Ammon's horn (tissue), 1 donor: ENCODE measurements around the gene MBOAT2.
A peak's percentile ranks its signal among the peaks of the same experiment; 100 is the strongest.

ENCODE experiments used
- DNase-seq: peaks from one replicate; pipeline ENCODE4 v3.0.0-alpha.2; 2016; ENCODE audit warnings: low spot score

MBOAT2 gene

DNA sequence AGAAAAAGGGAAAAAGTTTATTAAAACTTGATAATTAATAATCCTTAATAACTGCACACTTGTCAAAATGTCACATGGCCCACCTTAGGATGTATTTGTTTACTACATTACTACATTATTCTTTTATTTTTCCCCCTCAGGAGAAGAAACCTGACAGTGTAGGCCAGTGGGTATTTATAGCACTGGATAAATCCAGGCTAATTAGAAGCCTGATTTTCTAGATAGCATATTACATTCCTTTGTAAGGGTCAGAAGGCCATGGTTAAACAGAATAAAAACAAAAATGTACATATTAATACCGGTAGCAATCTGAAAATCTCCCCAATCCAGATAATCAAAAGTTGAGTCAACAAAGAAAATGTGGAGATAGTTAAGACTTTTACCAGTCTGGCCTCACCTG lies 144.6 kb downstream of the MBOAT2 start:
- no peak for DNase-seq

GRCh38 chr2:8858264-8858663 lies 145.2 kb downstream of the MBOAT2 start:
- no peak for DNase-seq

- DNase-seq: no peak
Measured at GRCh38 chr2:8857709-8858108, 145.8 kb downstream of the MBOAT2 start.

- no peak for DNase-seq
Measured at GRCh38 chr2:8856176-8856575, 147.3 kb downstream of the MBOAT2 start.

DNA sequence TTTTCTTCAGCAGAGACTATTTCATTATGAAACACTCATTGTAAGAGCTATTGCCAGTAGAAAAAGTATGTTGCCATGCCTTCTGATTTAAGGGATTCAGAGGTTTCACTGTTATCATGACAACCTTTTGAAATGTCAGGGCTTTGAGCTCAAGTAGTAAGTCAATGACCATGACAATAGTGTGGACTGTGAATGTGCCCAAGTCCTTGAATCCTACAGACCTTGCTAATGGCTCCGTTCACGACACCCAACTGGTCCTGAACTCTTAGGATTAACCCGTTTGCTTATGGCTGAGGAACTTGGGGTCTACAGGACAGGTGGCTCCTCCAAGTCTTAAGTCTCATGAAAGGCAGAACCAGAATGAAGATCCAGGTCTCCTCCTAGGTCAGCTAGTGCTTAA lies 148.5 kb downstream of the MBOAT2 start:
- DNase-seq: no peak

GRCh38 chr2:8853426-8853825 lies 150.1 kb downstream of the MBOAT2 start:
- DNase-seq: no peak

DNA sequence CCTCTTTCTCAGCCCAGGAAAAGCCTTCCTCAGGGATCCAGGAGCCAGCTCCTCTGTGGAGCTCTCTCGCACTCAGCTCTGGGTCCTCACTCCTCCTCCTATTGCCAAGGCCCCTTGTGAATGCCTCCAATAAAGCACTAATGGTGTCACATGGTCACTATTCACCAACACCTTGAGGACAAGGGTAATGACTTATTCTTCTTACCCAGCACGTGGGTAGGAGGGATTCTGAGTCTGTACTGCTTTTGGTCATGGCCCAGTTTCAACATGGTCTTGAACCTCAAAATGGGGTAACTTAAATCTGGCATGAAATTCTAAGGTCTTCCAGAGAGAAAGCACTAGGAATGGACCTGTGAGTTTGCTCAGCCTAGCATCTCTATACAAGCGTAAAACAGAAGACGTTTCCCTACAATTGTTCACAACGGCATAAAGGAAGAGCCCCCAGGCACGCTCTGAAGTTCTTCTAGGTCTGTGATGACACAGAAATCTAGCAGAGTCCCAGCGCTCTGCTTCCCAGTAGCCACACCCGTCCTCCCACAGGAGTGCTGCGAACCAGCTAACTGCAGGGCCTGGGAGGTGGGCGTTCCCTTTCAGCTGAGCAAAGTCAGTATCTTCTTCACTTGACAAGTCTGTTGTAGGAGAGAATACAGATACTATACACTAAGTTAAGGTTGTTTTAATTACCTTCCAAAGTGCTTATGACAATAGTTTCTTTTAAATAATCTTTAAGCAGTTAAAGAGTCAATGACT lies 151.5 kb downstream of the MBOAT2 start:
- no peak for DNase-seq

- no peak for DNase-seq
Measured at GRCh38 chr2:8850845-8851487, 152.5 kb downstream of the MBOAT2 start.

- DNase-seq: no peak
Measured at GRCh38 chr2:8849327-8849726, 154.2 kb downstream of the MBOAT2 start.

DNA sequence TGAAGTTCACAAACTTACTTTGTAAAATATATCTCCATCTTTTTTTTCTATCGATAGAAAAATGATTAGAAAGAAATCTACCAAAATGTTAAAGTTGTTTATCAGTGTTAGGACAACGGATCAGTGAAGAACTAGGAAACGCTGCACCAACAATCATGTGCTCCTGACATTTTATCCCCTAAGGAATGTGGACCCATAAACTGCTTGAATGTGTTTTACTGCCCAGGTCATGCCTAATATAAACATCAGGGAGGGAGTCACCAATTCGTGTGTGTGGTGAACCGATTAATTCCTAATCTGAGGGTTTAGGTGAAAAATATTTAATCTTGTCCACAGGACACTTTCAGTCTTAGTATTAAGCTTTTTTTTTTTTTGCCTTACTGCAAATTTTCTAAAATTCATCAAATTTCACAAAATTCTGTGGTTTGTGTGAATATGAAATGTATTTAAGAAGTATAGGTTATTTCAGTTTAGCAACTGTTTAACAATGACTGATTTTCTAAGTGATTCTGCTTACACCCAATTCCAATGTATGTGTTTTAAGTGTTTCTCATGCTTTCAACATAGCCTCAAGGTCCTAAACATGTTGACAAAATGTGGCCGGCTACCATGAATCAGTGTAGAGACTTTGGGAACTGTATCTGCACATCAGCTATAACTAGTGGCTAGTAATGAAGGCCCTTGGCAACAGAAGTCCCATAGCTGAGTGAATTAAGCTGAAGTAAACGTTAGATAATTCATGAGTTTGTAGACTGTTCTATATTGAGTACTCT lies 155.0 kb downstream of the MBOAT2 start:
- no peak for DNase-seq

GRCh38 chr2:8847400-8847799 lies 156.1 kb downstream of the MBOAT2 start:
- DNase-seq: no peak

DNA sequence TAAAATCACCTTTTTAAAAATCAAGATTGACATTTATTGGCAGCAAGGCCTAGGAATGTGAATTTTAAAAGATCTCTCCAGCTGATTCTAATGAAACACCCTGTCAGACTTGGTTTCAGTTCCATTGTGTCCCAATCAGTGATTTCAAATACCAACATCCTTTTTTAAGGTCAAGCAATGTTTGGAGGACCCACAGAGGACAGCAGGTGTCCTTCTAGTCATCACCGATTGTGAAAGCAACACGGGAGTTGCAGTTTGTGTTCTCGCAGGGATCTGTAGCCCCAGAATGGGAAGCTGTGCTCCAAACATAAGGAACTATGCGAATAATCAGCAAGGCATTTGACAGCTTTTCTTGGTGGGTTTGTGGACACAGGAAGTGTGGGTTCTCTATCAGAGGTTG lies 161.6 kb downstream of the MBOAT2 start:
- no peak for DNase-seq

GRCh38 chr2:8840475-8841091 lies 162.9 kb downstream of the MBOAT2 start:
- DNase-seq: no peak

GRCh38 chr2:8839189-8839965 lies 164.1 kb downstream of the MBOAT2 start:
- no peak for DNase-seq

- DNase-seq: no peak
Measured at GRCh38 chr2:8837795-8838140, 165.7 kb downstream of the MBOAT2 start.

DNA sequence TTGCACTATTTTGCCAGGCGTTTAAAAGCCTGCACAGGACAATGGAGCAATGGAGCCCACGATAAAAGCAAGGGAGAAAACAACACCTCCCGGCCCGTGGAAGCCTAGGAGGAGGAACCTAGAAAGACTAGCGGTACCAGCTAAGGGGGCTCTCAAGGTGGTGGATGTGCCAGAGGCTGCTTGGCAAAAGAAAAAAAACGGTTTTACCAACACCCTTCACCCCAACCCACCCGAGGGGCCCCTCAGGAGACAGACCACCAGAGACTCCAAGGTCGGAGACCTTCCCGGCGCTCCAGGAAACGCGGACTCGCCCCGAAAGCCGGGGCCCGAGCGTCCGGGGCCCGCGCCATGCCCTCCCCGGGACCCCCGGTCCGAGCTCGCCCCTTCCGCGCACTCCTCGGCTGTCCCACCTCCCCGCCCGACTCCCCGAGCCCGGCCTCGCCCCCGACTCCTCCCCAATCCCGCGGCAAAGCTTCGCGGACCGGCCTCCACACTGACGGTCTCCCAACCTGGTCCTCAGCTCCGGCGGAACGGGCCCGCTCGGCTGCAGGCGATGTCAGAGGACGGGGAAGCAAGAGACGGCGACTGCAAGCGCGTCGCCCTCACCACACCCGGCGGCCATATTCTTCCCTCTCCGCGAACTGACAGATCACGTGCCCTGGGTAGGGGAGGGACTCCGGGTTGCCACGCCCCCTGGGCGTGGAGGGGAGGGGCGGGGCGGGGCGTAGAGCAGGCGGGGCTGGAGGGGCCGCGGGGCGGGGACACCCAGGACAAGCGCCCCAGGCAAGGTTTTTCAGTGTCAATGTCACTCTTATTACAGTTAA lies 166.3 kb downstream of the MBOAT2 start, which contains the start of gene KIDINS220:
TSS of gene KIDINS220 (minus strand) at position 643 of the 824 bp plus-strand sequence. CDS start 10,520 bp downstream, outside the sequence.
- DNase-seq: peak; percentile 94

DNA sequence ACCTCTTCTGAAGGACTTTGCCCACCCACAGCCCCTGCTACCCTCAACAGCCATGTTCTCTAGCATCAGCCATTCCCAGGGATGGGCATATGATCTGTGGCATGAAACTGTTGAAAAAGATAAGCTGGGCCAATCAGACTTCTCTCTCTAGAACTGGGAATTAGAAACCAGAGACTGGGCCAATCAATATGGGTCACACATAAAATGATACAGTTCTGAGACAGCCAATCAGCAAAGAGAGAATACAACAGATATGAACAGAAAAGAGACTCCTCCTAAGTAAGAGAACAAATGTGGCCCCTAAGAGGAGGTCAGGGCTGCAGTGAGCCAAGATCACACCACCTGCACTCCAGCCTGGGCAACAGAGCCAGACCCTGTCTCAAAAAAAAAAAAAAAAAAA lies 168.2 kb downstream of the MBOAT2 start:
- DNase-seq: no peak

DNA sequence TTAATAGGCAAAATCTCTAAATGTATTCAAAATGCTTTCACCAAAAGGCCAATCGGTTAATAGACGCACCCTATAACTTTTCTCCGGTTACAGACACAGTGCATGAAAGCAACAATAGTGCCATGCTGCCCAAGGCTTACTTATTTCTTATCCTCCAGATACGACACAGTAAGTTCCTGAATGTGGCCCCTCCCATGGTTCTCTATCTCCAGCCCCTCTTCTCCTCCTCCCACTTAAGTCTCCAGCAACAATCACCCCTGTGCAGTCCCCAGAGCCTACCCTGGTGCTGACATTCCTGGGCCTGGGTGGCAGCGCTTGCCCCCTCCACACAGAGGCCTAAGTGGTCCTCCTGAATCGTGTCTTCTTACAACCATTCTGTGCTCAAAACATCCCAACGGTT lies 169.6 kb downstream of the MBOAT2 start:
- no peak for DNase-seq

- no peak for DNase-seq
Measured at GRCh38 chr2:8831516-8831915, 172.0 kb downstream of the MBOAT2 start.

- DNase-seq: no peak
Measured at GRCh38 chr2:8827729-8828128, 175.8 kb downstream of the MBOAT2 start.

DNA sequence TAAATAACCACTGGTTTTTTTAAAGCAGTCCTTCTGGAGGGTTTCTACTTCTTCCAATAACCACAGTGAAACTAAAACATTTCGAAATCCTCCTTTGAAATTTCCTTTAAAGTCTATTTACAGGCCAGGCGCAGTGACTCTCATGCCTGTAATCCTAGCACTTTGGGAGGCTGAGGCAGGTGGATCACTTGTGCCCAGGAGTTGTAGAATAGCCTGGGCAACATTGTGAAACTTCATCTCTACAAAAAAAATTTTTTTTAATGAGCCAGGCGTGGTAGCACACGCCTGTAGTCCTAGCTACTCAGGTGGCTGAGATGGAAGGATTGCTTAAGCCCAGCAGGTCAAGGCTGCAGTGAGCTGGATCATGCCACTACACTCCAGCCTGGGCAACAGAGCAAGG lies 181.3 kb downstream of the MBOAT2 start:
- DNase-seq: no peak
